ENCODE measurements around the gene NFAT5.
"Not testable (repeated sequence)": the region's sequence is repeated elsewhere in the genome, so short reads cannot be mapped to it uniquely, and the experiment has no call there.

NFAT5 gene

GRCh38 chr16:69709456-69710084 is 143.8 kb downstream of the NFAT5 start:
- DNase-seq, result peak; percentile 79

- DNase-seq, result no peak
Observed at GRCh38 chr16:69711115-69711740, 145.5 kb downstream of the NFAT5 start.

- no peak for DNase-seq
Observed at GRCh38 chr16:69712277-69712676, 146.5 kb downstream of the NFAT5 start.

- DNase-seq, result no peak
Observed at GRCh38 chr16:69712914-69713581, 147.3 kb downstream of the NFAT5 start.

GRCh38 chr16:69717066-69717465 is 151.3 kb downstream of the NFAT5 start:
- DNase-seq, result no peak

GRCh38 chr16:69718111-69718764 is 152.5 kb downstream of the NFAT5 start:
- no peak for DNase-seq

GRCh38 chr16:69720822-69721430 is 155.2 kb downstream of the NFAT5 start:
- no peak for DNase-seq

GRCh38 chr16:69721441-69721957 is 155.7 kb downstream of the NFAT5 start:
- DNase-seq, result no peak

GRCh38 chr16:69724414-69724873 is 158.7 kb downstream of the NFAT5 start:
- no peak for DNase-seq

GRCh38 chr16:69724981-69725479 is 159.3 kb downstream of the NFAT5 start:
- DNase-seq, result no peak

GRCh38 chr16:69725480-69726312 is 159.9 kb downstream of the NFAT5 start:
- DNase-seq, result no peak

- peak; percentile 92 for DNase-seq
Observed at GRCh38 chr16:69726313-69727060, 160.7 kb downstream of the NFAT5 start, which contains the start of gene NQO1. TSS of gene NQO1 (minus strand) at chr16:69726560. CDS start at chr16:69726439, 121 bp downstream.

GRCh38 chr16:69727916-69728270 is 162.1 kb downstream of the NFAT5 start:
- peak; percentile 6 for DNase-seq

- DNase-seq, result not testable (repeated sequence)
Observed at GRCh38 chr16:69729030-69729429, 163.3 kb downstream of the NFAT5 start.

GRCh38 chr16:69731280-69731679 is 165.5 kb downstream of the NFAT5 start:
- DNase-seq, result not testable (repeated sequence)

- DNase-seq, result no peak
Observed at GRCh38 chr16:69732101-69732500, 166.3 kb downstream of the NFAT5 start.

GRCh38 chr16:69741519-69741918 is 175.8 kb downstream of the NFAT5 start:
- DNase-seq, result no peak

GRCh38 chr16:69741951-69742904 is 176.5 kb downstream of the NFAT5 start:
- DNase-seq, result no peak

- DNase-seq, result no peak
Observed at GRCh38 chr16:69744363-69745231, 178.8 kb downstream of the NFAT5 start.

Measured in NCI-H1092 treated with DMSO at 0.1 percent for 48 hours (cell line).